ENCODE data around the gene CACNA1G.
A peak's percentile ranks its signal among the peaks of the same experiment; 100 is the strongest.

The CACNA1G gene

DNA sequence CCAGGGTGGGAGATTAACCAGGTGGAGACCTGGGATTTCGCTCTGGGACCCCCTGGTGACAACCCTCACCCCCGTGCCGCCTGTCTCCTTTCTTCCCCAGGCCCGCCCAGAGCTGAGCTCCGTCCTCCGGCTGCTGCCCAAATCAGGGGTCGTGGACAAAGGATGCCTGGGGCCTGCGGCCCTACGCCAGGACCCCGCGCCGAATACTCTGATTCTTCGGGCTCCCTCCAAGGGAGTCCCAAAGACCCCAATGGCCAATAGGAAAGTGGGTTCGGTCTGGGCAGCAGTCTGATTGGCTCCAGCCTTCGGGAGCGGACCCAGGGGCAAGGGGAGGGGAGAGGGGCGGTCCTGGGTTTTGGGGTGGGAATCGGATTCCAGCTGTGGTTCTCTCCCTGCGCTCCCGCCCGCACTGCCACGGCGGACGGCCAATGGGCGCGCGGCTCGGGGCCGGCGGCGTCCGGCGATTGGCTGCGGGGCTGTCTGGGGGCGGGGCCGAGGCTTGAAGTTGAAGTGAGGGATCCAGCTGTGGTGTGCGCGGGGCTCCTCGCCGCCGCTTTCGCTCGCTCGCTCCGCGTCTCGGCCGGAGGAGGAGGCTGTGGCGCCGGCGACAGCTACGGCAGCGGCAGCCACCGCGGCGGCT lies at the start of gene CACNA1G:
Gene CACNA1G (plus strand): TSS at position 531 of the 640 bp plus-strand sequence. CDS start 745 bp downstream, outside the sequence.
- peak within 1 kb of the TSS; percentile 29 for H3K4me3 ChIP-seq (ENCODE audit: low read depth, low read length)

DNA sequence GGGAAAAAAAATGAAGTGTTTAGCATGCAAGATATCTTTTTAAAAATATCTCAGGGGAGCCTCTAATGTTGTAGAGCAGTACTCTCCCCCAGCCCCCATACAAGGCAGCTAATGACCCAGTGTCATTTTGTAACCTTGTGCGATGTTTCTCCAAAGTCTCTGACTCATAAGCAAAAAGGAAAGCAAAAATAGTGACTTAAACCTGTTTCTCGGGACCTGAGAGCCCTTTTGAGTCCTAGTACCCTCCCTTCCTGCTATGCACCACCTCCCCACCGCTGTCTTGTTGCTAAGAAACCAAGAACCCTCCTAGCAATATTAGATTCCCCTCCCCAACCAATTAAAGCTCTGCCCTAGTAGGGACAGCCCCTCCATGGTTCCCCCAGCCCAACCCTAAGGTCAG lies 49.5 kb upstream of the CACNA1G start:
- no peak overlapping the region for H3K4me3 ChIP-seq (ENCODE audit: low read depth, low read length)

DNA sequence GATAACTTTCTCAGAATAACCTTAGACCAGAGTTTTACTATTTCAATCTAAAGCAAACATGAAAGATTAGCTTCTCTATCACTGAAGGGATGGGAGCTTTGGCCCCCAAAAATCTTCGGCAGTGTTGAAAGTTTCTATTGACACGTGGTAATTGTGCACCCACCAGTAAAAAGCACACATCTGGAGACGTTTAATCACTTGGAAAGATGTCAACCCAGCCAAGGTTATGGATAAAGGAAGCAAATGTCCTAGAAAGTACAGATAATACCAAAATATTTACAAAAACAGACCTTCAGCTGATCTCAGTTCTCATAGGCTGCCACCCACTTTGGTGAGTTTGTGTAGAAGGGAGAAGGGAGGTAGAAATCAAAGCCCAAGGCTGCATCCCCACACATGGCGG lies 47.0 kb upstream of the CACNA1G start:
- no peak overlapping the region for H3K4me3 ChIP-seq (ENCODE audit: low read depth, low read length)

DNA sequence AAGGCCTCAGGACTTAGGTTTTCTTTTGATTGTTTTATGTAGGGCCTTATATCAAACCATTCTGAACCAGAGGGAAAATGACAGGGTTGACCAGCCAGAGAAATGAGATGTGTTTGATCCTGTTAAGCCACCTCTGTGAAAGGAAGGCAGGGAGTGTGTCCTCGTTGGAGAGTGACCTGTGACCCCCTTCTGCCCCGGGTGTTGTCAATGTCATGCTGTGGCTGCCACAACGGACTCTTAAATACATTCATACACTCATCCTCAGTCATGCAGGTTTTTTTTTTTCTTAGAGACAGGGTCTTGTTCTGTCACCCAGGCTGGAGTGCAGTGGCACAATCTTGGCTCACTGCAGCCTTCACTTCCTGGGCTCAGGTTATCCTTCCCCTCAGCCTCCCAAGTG lies 46.1 kb upstream of the CACNA1G start:
- no peak overlapping the region for H3K4me3 ChIP-seq (ENCODE audit: low read depth, low read length)

DNA sequence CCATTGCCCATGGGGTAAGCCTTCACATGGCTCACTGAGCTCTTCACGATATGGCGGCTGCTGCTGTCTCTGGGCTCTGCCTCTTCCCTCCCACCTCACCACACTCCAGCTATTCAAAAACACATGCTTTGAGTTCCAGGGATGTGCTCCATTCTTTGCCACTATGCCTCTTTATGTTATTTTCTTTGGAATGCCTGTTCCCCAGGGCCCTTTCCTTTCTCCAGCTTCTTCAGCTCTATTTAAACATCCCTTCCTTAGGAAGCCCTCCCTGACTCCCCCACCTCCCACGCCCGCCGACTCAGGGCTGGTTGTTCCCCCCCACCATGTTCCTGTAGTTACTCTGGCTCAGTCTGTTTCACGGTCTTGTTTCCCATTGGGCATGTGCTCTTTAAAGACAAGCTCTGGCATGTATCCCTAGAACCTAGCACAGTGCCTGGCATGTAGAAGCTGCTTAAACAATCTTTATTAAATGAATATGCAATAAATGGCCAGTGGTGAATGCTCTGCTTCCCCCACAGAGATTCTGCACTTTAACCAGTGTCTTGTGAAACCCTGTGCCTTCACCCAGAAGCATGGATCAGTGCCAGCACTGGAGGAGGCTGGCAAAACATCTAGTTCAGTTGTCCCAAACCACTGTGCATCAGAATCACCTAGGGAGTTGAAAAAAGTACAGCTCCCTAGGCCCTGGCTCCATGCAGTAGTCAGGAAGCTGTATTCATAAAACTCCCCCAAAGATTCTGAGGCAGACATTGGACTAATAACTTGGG lies 45.4 kb upstream of the CACNA1G start:
- H3K4me3 ChIP-seq (ENCODE audit: low read depth, low read length) = no peak overlapping the region

DNA sequence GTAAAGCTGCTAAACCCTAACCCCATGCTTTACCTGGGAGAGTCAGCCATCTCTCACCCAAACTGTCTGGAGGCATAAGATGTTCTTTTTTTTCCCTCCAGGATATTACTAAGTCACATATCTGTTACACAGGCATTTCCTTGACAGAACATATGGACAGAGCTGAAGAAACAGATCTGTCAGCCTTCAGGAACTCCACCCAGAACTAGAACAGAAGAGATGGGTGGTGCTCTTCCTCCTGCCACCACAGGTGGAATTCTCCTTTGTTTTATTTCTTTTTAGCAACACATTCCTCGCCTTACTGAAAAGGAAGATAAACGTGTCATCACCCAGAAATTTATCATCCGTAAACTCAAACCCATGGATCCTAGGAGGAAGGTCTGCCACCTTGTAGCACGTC lies 43.5 kb upstream of the CACNA1G start:
- H3K4me3 ChIP-seq (ENCODE audit: low read depth, low read length) = no peak overlapping the region

DNA sequence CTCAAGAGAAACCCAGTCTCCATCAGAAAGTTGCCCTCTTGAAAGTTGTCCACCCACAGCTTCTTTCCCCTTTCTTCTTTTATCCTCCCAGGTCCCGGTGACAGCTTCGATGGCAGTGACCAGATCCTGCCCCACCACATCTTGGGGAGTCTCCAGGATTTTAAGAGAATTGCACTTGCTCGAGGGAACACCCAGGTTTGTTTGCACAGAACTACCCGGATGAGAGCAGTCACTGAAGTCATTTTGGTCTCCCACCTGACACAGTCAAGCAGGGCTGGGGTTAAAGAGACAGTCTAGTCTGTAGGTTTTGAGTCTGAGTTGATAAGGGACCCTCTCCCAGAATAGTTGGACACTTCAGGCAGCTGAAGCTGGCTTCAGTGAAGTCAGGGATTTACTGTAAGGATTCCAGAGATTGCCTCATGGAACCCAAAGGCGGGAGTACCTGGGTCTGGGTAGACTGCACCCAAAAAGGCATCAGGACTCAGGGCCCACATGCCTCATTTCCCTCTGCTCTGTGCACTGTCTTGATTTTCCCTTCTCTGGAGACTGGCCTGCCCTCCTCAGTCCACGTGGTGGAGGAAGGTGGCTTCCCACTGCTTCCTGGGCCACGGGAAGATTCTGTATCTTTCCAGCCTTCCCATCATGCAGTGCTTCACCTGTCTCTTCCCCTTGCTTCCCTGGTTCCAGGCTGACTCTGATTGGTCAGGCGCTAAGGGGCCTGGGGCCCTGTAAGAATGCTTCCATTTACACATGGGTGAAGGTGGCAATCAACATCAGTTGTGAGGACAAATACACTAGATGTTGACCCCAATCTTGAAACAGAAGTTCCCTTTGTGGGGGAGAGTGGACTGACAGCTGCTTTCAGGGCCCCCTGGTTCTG lies 42.8 kb upstream of the CACNA1G start:
- no peak overlapping the region for H3K4me3 ChIP-seq (ENCODE audit: low read depth, low read length)

DNA sequence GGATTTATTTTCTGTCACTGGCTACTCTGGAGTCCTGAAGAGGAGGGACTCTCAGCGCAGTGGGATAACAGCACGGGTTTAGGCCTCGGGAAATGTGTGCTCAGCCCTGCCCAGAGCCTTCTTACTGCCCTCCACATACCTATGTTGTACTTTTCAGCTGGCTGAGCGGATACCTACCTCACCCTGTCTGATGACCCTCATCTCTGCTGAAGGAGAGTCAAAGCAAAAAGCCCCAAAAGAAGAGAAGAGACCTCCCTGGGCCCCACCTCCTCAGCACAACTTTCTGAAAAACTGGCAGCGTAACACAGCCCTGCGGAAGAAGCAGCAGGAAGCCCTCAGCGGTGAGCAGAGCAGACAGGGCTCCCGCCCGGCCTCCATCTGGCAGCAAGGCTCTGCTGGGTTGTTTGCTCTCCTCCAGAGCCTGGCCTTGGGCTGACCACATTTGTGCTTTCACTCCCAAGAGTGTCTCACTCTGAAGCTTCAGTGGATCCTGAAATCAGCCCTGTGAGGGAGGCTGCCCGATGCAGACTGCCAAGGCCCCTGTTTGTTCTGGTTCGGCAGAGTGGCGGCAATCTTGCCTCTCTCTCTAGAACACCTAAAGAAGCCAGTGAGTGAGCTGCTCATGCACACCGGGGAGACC lies 42.0 kb upstream of the CACNA1G start:
- no peak overlapping the region for H3K4me3 ChIP-seq (ENCODE audit: low read depth, low read length)

DNA sequence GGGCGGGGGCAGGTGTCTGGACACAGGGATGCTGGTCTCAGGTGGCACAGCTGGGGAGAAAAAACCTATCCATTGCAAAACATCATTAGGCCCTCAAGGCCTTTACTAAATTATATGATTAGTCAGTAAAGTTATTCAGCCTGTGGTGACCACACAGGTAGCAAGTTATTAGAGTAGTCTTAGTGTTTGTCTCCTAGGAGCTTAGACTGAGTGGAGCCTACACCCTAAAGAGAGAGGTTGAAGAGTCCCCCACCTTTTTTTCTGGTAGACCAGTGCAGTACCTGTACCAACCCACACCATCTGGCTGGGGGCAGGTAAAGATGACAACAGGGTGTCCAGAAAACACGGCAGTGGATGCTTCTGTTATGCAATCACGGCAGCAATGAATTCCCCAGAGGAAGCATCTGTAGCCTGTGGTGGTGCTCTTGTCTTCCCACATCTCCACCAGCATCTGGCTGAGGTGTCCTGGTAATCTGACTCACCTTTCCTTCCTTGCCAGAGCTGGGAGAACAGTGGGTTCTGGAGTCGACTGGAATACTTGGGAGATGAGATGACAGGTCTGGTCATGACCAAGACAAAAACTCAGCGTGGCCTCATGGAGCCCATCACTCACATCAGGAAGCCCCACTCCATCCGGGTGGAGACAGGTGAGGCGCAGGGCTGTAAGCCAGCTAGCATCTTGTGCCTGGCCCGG lies 41.2 kb upstream of the CACNA1G start:
- no peak overlapping the region for H3K4me3 ChIP-seq (ENCODE audit: low read depth, low read length)

DNA sequence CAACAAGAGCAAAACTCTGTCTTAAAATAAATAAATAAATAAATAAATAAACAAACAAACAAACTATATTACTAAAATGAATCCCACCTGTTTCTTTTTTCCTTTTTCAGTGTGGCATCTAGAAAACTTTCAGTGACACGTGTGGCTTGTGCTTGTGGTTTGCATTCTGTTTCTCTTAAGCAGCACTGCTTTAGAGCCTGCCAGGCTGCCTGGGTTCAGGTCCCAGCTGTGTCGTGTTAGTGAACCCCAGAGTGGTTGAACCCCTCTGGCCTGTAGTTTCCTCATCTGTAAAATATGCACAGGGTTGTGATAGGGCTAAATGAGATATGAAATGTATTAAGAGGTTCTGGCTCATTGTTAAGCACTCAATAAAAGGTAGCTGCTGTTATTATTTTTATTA lies 40.0 kb upstream of the CACNA1G start:
- H3K4me3 ChIP-seq (ENCODE audit: low read depth, low read length) = no peak overlapping the region

DNA sequence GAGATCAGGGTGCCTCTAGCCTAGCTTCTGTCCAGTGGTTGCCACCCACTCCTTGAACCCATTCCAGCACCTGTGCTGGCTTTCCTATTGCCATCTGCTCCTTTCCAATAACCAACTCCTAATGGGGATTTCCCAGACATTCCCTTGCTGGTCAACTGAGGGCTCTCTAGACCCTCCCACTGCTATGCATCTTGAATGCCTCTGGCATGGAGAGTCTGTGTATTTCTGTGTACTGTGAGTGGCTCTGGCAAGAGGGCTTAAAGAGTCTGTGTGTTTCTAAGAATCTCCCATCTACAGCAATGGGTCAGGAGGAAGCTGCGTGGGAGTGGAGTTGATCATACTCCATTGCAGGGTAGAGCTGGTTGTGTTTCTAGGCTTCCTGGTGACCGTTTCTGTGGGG lies 39.0 kb upstream of the CACNA1G start:
- no peak overlapping the region for H3K4me3 ChIP-seq (ENCODE audit: low read depth, low read length)

DNA sequence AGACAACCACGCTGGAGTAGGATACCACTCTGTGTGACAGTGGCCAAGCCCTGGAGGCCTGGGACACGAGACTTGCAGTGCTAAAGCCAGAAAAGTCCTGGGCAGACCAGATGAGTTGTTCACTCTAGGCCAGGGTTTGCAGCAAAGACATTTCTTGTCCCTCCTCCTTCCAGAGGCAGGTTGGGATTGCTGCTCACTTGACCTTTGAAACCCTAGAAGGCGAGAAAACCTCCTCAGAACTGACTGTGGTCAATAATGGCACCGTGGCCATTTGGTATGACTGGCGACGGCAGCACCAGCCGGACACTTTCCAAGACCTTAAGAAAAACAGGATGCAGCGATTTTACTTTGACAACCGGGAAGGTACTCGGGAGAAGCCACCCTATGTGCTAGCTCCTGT lies 37.7 kb upstream of the CACNA1G start:
- H3K4me3 ChIP-seq (ENCODE audit: low read depth, low read length) = no peak overlapping the region

DNA sequence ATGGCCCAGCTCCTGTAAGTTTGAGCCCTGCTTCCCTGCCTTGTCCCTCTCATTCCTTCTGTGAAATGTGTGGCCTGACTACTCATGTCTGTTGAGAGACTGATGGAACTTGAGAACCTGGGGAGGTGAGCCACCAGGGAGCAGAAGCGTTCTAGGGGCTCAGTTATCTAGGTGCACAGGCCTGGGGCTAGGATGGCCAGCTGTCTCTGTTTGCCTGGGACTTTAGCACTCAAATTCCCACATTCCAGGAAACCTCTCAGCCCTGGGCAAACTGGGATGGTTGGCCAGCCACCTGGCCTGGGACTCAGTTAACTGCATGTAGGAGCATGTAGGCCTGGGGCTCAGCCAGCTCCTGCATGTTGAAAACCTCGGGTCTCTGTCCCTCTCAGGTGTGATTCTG lies 37.3 kb upstream of the CACNA1G start:
- H3K4me3 ChIP-seq (ENCODE audit: low read depth, low read length) = no peak overlapping the region

DNA sequence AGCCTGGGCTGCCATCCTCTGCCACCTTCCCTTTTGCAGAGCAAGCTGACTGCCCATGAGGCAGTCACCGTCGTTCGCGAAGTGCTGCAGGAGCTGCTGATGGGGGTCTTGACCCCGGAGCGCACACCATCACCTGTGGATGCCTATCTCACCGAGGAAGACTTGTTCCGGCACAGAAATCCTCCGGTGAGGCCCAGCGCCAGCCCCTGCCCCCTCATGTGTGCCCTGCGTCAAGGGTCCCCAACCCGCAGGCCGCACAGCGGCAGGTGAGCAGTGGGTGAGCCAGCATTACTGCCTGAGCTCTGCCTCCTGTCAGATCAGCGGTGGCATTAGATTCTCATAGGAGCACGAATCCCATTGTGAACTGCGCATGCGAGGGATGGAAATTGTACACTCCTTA lies 35.7 kb upstream of the CACNA1G start:
- H3K4me3 ChIP-seq (ENCODE audit: low read depth, low read length) = no peak overlapping the region

DNA sequence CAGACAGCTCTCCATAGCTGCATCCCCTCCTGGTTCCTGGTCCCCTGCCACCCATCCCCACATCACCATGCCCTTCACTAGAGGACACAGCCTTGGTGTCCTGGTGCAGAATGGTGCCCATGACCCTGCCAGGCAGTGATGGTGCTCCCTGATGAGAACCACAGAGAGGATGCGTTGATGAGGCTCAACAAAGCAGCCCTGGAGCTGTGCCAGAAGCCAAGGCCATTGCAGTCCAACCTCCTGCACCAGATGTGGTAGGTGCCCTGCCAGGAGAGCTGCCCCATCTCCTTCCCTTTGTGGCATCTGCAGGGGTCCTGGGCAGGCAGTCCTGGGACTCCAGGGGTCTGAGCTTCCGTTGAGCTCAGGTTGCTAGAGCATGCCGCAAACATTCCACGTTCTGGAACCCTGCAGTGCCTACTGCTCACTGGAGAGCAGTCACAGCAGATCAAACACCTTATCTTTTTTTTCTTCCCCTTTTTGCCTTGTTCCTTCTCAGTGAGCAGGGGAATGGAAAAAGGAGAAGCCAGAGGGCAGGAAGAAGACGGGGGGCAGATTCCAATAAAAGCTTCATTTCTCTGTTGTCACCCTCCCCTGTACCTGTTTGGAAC lies 33.3 kb upstream of the CACNA1G start:
- no peak overlapping the region for H3K4me3 ChIP-seq (ENCODE audit: low read depth, low read length)

DNA sequence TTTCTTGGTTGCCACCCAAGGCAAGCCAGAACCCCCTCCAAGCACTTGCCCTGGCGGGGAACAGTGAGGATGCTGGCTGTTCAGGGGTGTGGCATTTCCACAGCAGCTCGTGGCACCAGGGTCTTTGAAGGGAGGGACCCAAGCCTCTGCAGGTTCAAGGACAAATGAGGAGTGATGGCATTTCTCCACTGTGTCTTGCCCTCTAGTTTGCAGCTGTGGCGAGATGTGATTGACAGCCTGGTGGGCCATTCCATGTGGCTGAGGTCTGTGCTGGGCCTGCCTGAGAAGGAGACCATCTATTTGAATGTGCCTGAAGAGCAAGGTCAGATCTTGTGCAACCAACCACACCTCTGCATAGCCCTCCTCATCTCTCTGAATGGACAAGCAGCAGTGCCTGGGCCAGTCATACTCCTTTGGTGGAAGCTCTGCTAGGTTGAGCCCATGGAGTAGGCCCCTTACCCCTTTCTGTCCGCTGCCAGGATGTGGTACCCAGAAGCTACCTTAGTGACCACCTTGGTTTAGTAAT lies 32.5 kb upstream of the CACNA1G start:
- no peak overlapping the region for H3K4me3 ChIP-seq (ENCODE audit: low read depth, low read length)

DNA sequence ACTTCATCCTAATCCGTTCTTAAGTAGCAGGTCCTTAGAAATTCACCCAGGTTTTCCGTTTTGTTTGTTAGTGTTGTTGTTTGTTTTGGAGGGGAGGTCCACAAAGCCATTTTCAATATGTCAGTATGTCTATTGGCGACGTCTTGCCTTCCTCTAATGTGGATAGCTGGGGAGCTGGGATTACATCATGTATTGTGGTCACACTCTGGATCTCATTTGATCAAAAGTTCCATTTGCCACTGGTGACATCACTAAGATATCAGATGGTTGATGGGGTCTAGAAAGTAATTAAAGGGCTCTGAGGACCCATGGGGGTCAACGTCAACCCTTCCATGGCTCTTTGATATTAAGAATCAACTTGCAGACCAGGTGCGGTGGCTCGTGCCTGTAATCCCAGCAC lies 30.7 kb upstream of the CACNA1G start:
- no peak overlapping the region for H3K4me3 ChIP-seq (ENCODE audit: low read depth, low read length)

DNA sequence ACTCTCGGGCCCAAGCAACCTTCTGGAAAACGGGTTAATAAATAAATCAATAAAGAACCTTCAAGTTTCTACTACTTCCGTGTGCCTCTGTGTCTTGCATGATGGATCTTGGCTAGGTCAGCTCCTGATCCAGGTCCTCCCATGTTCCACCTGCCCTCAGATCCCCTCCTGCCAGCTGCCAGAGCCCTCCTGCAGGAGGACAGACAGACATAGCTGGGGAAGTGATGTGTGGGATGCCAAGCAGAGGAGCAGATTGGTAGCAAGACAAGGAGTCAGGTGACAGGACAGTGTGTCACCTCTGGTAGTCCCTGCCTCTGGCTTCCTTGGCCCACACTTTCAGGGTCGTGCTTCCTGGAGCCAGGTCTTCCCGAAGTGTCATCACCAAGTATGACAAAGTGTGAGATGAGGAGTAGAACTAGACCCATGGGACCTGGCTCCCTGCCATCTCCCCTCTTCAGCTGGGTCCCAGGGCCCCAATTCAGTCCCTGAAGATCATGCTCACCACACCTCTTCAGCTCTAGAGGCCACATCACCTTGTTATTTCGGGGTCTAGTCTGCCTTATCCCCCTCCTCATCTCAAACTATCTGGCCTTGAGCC lies 29.0 kb upstream of the CACNA1G start:
- no peak overlapping the region for H3K4me3 ChIP-seq (ENCODE audit: low read depth, low read length)

DNA sequence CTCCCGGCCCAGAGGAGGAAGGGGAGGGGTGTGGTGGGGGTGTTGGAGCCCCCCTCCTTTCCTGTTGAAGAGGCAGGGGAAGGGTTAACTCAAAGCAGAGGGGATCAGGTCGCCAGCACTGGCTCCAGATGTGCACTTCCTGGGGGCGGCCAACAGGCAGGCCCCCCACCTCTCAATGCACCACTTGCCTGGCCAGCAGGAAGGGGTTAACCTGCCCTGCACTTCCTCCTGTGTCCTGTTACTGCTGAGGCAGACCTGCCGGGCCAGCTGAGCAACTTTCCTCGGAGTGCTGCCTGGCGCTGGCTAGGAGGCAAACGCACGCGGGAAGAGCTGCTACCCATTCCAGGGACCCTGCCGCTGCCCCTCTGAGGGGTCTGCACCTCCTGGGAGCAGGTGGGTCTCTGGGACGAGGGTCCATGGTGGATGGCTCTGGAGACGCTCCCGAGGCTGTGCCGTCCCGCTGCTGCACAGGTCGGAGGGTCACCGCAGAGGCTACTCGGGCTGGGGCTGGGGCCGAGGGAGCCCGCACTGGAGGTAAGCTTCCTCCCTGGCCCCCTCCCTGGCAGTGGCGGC lies 28.0 kb upstream of the CACNA1G start, which contains the start of gene EPN3:
Gene EPN3 (plus strand): TSS at position 284 of the 573 bp plus-strand sequence. CDS start 3,822 bp downstream, outside the sequence.
- H3K4me3 ChIP-seq (ENCODE audit: low read depth, low read length) = peak within 1 kb of the TSS; percentile 56
